GM12891 (cell line): ENCODE data around the gene THSD4.

Source experiments
- PAX5 ChIP-seq: IDR thresholded peaks from 2 replicates; pipeline ENCODE4 v1.6.1; 2011; ENCODE audit warnings: low read length, moderate library complexity, mild to moderate bottlenecking; ENCODE audit not compliant: insufficient read depth, severe bottlenecking
- POLR2A ChIP-seq: IDR thresholded peaks from 2 replicates; pipeline ENCODE4 v1.6.1; 2011; ENCODE audit warnings: low read depth, low read length, control low read depth
- POLR2AphosphoS5 ChIP-seq: IDR thresholded peaks from 2 replicates; pipeline ENCODE4 v1.6.1; 2011; ENCODE audit warnings: low read depth, low read length, control low read depth
- SPI1 ChIP-seq: IDR thresholded peaks from 2 replicates; pipeline ENCODE4 v1.6.1; 2011; ENCODE audit warnings: low read depth, low read length, control low read depth
- TAF1 ChIP-seq: IDR thresholded peaks from 2 replicates; pipeline ENCODE4 v1.6.1; 2011; ENCODE audit warnings: low read depth, low read length, control low read depth

GRCh38 chr15:71781179-71781964 lies 666.1 kb downstream of the THSD4 start:
- TF ChIP-seq POLR2AphosphoS5 (no peak), POLR2A (no peak), TAF1 (no peak), SPI1 (no peak), PAX5 (no peak)
